ENCODE results near the gene ATXN10.

The ATXN10 gene

DNA sequence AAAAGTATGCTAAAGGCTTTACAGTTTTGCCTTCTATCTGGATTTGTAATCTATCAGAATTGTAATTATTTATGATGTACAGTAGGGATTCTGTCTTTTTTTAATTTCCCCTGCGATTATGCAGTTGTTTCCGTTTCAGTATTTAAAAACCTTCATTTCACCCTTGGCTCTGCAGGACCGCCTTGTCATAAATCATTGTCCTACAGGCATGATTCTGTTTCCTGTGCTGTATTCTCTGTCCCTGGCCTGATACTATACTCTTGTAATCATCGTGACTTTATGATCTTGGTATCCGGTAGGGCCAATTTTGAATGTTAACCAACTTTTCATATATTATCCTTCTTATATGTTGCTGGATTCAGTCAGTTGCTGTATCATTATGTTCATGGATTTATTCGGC is 151.7 kb downstream of the ATXN10 start:
- Histone ChIP-seq H3K4me2 (ENCODE audit: low read depth, low read length, poor library complexity, severe bottlenecking) (no peak overlapping the region), H3K9me3 (ENCODE audit: insufficient read depth, low read length) (no peaks in the 10 kb centered on the region), H3K4me3 (ENCODE audit: insufficient read depth, low read length, poor library complexity, severe bottlenecking) (no peak overlapping the region), H3K36me3 (ENCODE audit: low read length) (peaks cover 21% of the 10 kb centered on the region; the same call in 1 of the 2 replicates), H2AFZ (ENCODE audit: low read depth, low read length, severe bottlenecking) (no peak overlapping the region), H3K9ac (ENCODE audit: low read length) (no peak overlapping the region), H3K9me2 (replicated peaks; ENCODE audit: insufficient read depth, low read length) (no peaks in the 10 kb centered on the region), H4K20me1 (ENCODE audit: low read depth, low read length) (no peaks in the 10 kb centered on the region), H3K79me2 (ENCODE audit: insufficient read depth, low read length) (no peaks in the 10 kb centered on the region), H3F3A (ENCODE audit: insufficient read depth) (no peaks in the 10 kb centered on the region), H3K27me3 (ENCODE audit: low read length) (no peaks in the 10 kb centered on the region), H3K27ac (ENCODE audit: low read depth, low read length) (no peak overlapping the region)
- TF ChIP-seq, protein P1, sequence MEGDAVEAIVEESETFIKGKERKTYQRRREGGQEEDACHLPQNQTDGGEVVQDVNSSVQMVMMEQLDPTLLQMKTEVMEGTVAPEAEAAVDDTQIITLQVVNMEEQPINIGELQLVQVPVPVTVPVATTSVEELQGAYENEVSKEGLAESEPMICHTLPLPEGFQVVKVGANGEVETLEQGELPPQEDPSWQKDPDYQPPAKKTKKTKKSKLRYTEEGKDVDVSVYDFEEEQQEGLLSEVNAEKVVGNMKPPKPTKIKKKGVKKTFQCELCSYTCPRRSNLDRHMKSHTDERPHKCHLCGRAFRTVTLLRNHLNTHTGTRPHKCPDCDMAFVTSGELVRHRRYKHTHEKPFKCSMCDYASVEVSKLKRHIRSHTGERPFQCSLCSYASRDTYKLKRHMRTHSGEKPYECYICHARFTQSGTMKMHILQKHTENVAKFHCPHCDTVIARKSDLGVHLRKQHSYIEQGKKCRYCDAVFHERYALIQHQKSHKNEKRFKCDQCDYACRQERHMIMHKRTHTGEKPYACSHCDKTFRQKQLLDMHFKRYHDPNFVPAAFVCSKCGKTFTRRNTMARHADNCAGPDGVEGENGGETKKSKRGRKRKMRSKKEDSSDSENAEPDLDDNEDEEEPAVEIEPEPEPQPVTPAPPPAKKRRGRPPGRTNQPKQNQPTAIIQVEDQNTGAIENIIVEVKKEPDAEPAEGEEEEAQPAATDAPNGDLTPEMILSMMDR (IDR thresholded peaks at IDR 0.05; ENCODE audit: insufficient read depth, low read length, poor library complexity, severe bottlenecking) = no peak
- TF ChIP-seq EZH2phosphoT487 (conservative IDR thresholded peaks at IDR 0.05; ENCODE audit: low read length) = no peak

DNA sequence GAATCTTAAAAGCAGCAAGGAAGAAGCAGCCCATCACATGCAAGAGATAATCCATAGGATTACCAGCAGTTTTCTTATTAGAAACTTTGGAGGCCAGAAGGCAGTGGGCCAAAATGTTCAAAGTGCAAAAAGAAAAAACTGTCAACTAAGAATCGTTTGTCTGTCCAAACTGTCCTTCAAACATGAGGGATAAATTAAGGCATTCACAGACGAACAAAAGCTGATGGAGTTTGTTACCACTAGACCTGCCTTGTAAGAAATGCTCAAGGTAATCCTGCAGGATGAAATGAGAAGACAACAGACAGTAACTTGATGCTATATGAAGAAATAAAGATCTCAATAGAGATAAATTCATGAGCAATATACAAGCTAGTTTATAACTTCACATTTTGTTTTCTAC is 154.9 kb downstream of the ATXN10 start:
- no peak overlapping the region for H3K4me3 ChIP-seq (ENCODE audit: insufficient read depth, low read length, poor library complexity, severe bottlenecking)
- H3K79me2 ChIP-seq (ENCODE audit: insufficient read depth, low read length) = no peaks in the 10 kb centered on the region
- H3F3A ChIP-seq (ENCODE audit: insufficient read depth) = peaks cover 20% of the 10 kb centered on the region
- H3K27ac ChIP-seq (ENCODE audit: low read depth, low read length) = no peak overlapping the region
- TF ChIP-seq, protein P1 (IDR thresholded peaks at IDR 0.05; ENCODE audit: insufficient read depth, low read length, poor library complexity, severe bottlenecking) = no peak
- TF ChIP-seq EZH2phosphoT487 (conservative IDR thresholded peaks at IDR 0.05; ENCODE audit: low read length) = no peak
- no peak overlapping the region for H2AFZ ChIP-seq (ENCODE audit: low read depth, low read length, severe bottlenecking)
- no peaks in the 10 kb centered on the region for H3K9me2 ChIP-seq (replicated peaks; ENCODE audit: insufficient read depth, low read length)
- H3K4me2 ChIP-seq (ENCODE audit: low read depth, low read length, poor library complexity, severe bottlenecking) = no peak overlapping the region
- no peaks in the 10 kb centered on the region for H3K27me3 ChIP-seq (ENCODE audit: low read length)
- H3K9me3 ChIP-seq (ENCODE audit: insufficient read depth, low read length) = no peaks in the 10 kb centered on the region
- peaks cover 25% of the 10 kb centered on the region for H3K36me3 ChIP-seq (ENCODE audit: low read length)
- H4K20me1 ChIP-seq (ENCODE audit: low read depth, low read length) = no peaks in the 10 kb centered on the region
- H3K9ac ChIP-seq (ENCODE audit: low read length) = no peak overlapping the region

DNA sequence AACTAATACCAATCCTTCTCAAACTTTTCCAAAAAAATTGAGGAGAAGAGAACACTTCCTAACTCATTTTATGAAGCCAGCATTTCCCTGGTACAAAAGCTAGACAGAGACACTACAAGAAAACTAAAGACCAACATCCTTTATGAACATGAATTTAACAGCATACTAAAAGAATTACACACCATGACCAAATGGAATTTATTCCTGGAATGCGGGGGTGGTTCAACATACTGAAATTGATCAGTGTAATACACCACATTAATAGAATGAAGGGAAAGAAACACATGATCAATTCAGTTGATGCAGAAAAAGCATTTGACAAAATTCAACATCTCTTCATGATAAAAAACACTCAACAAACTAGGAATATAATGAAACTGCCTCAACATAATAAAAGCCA is 157.2 kb downstream of the ATXN10 start:
- no peak overlapping the region for H3K4me2 ChIP-seq (ENCODE audit: low read depth, low read length, poor library complexity, severe bottlenecking)
- H3K9ac ChIP-seq (ENCODE audit: low read length) = no peak overlapping the region
- H4K20me1 ChIP-seq (ENCODE audit: low read depth, low read length) = no peaks in the 10 kb centered on the region
- no peaks in the 10 kb centered on the region for H3K27me3 ChIP-seq (ENCODE audit: low read length)
- no peaks in the 10 kb centered on the region for H3K79me2 ChIP-seq (ENCODE audit: insufficient read depth, low read length)
- H3K4me3 ChIP-seq (ENCODE audit: insufficient read depth, low read length, poor library complexity, severe bottlenecking) = no peak overlapping the region
- H2AFZ ChIP-seq (ENCODE audit: low read depth, low read length, severe bottlenecking) = no peak overlapping the region
- H3K9me2 ChIP-seq (replicated peaks; ENCODE audit: insufficient read depth, low read length) = no peaks in the 10 kb centered on the region
- H3K9me3 ChIP-seq (ENCODE audit: insufficient read depth, low read length) = no peaks in the 10 kb centered on the region
- TF ChIP-seq, protein P1 (IDR thresholded peaks at IDR 0.05; ENCODE audit: insufficient read depth, low read length, poor library complexity, severe bottlenecking) = no peak
- TF ChIP-seq EZH2phosphoT487 (conservative IDR thresholded peaks at IDR 0.05; ENCODE audit: low read length) = no peak
- peaks cover 19% of the 10 kb centered on the region for H3K36me3 ChIP-seq (ENCODE audit: low read length)
- peaks cover 20% of the 10 kb centered on the region for H3F3A ChIP-seq (ENCODE audit: insufficient read depth)
- no peak overlapping the region for H3K27ac ChIP-seq (ENCODE audit: low read depth, low read length)
